Stimulated activated CD8-positive, alpha-beta memory T cell treated with anti-CD3 and anti-CD28 coated beads, Interleukin-12 subunit alpha, Interleukin-12 subunit beta, amount 100 ng/mL, for 1 hour (primary cell): ENCODE results near the gene BPGM.
"Not testable (repeated sequence)": the region's sequence is repeated elsewhere in the genome, so short reads cannot be mapped to it uniquely, and the experiment has no call there.

Experiments used
- DNase-seq: peaks from one replicate; pipeline ENCODE4 v3.0.0-alpha.2; 2020; ENCODE audit warnings: low read depth

Gene BPGM

GRCh38 chr7:134632052-134632451 is 14.6 kb upstream of the BPGM start:
- DNase-seq = no peak

GRCh38 chr7:134632937-134633540 is 13.6 kb upstream of the BPGM start:
- no peak for DNase-seq

- DNase-seq = no peak
Measured at GRCh38 chr7:134636008-134636449, 10.6 kb upstream of the BPGM start.

- no peak for DNase-seq
Measured at GRCh38 chr7:134637441-134637840, 9.2 kb upstream of the BPGM start.

- no peak for DNase-seq
Measured at GRCh38 chr7:134637934-134638719, 8.5 kb upstream of the BPGM start.

- DNase-seq = no peak
Measured at GRCh38 chr7:134639061-134639460, 7.6 kb upstream of the BPGM start.

- no peak for DNase-seq
Measured at GRCh38 chr7:134639683-134640279, 6.9 kb upstream of the BPGM start.

GRCh38 chr7:134640842-134641715 is 5.6 kb upstream of the BPGM start:
- no peak for DNase-seq

GRCh38 chr7:134641981-134642380 is 4.7 kb upstream of the BPGM start:
- DNase-seq = not testable (repeated sequence)

- no peak for DNase-seq
Measured at GRCh38 chr7:134643131-134643530, 3.5 kb upstream of the BPGM start.

- DNase-seq = no peak
Measured at GRCh38 chr7:134645478-134645877, 1.2 kb upstream of the BPGM start.

GRCh38 chr7:134645935-134646334 is 718 bp upstream of the BPGM start:
- no peak for DNase-seq

- no peak for DNase-seq
Measured at GRCh38 chr7:134648456-134648855, 1.8 kb downstream of the BPGM start.

- no peak for DNase-seq
Measured at GRCh38 chr7:134649226-134649775, 2.6 kb downstream of the BPGM start.

- DNase-seq = no peak
Measured at GRCh38 chr7:134651991-134652390, 5.3 kb downstream of the BPGM start.

GRCh38 chr7:134654104-134654775 is 7.6 kb downstream of the BPGM start:
- no peak for DNase-seq

GRCh38 chr7:134657526-134657925 is 10.9 kb downstream of the BPGM start:
- DNase-seq = no peak

GRCh38 chr7:134660242-134660785 is 13.7 kb downstream of the BPGM start:
- DNase-seq = no peak

- no peak for DNase-seq
Measured at GRCh38 chr7:134660961-134661376, 14.3 kb downstream of the BPGM start.

GRCh38 chr7:134662166-134662870 is 15.7 kb downstream of the BPGM start:
- no peak for DNase-seq

- no peak for DNase-seq
Measured at GRCh38 chr7:134662871-134663205, 16.2 kb downstream of the BPGM start.
